ENCODE data around the gene GRIP2.

Gene GRIP2

DNA sequence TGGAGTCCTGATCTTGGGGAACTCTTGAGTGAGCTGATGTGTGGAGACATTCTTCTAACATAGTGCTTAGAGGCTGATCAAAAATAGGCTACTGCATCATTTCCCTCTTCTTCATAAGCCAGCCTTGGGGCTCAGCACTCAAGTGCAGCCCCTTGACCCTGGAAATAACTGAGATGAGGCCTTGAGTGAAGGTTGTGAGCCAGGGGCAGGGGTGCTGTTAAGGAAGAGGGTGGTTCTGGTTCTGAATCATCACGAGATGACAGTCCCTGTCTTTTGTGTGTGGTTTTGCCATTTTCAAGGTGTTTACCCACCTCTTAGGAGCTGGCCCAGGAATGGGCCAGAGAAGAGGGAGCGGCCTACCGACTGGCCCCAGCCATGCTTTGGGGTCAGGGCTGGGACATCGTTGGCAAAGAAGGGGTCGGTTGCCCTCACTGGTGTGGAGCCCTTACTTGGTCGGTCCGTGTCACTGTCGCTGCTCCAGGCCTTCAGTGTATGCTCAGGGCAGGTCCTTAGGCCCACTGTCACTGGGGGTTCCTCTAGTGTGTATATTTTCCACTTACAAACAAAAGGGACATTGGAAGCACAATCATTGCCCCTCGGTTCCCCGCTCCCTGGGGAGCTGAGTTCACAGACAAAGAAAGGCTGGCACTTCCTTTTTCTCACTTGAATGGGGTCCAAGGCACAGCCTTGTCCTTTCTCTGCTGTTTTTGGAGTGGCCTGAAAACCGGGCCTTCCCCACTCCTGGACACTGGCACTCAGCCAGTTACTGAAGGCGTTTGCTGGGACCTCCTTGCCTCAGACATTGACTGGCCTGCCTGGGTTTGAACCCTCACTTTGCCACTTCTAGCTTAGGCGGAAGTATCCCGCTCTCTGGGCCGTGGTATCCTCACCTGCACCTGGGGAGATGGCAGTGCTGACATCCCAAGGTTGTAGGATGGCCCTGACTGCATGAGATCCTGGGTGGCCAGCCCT lies 91.1 kb downstream of the GRIP2 start:
- no peak for DNase-seq

- DNase-seq = no peak
Observed at GRCh38 chr3:14448063-14448462, 92.1 kb downstream of the GRIP2 start.

GRCh38 chr3:14446988-14447570 lies 93.1 kb downstream of the GRIP2 start:
- no peak for DNase-seq

GRCh38 chr3:14445773-14446172 lies 94.4 kb downstream of the GRIP2 start:
- no peak for DNase-seq

GRCh38 chr3:14444380-14444779 lies 95.8 kb downstream of the GRIP2 start:
- DNase-seq = no peak

DNA sequence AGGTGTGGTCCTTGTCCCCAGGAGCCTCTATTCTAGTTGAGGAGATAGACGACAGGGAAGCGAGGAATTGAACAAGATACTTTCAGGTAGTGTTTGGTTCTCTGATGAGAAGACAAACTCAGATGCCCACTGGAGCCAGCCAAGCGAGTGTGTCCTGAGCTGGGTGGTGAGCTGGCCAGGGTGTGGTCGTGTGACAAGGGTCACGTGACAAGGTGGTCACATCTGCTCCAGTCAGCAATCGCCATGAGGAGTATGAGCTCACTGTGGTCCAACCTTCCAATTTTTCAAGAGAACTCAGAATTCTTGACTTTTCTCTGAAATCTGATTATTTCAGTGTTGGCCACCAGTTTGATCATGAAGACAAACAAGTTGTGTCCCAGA lies 98.2 kb downstream of the GRIP2 start:
- DNase-seq = no peak

DNA sequence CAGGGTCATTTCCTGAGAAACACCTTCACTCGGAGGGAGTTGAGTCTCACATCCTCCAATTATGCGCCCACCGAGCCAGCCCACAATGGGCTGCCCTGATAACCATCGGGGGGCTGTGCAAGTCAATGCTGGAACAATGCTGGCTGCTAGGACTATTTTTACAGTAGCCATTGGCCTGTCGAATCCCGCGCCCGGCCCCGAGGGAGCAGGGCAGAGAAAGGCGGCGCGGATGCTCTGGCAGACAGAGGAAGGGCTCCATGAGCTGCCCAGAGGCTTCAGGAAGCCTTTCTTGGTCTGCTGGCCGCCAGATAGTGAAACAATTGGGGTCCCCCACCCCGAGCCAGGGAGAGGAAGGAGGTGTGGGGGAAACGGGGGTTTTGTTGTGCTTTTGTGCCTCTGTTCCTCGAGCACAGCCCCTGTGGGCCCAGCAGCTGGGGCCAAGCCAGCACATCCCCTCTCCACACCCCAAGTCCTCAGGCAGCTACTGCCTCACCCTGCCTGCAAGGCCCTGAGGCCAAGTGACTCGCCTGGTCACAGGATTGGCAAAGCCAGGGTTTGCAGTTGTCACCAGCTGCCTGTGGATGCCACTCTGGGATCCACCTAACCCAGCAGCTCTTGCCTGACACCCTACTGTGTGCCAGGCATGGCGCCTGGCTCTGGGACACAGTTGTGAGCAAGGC lies 98.8 kb downstream of the GRIP2 start:
- no peak for DNase-seq

DNA sequence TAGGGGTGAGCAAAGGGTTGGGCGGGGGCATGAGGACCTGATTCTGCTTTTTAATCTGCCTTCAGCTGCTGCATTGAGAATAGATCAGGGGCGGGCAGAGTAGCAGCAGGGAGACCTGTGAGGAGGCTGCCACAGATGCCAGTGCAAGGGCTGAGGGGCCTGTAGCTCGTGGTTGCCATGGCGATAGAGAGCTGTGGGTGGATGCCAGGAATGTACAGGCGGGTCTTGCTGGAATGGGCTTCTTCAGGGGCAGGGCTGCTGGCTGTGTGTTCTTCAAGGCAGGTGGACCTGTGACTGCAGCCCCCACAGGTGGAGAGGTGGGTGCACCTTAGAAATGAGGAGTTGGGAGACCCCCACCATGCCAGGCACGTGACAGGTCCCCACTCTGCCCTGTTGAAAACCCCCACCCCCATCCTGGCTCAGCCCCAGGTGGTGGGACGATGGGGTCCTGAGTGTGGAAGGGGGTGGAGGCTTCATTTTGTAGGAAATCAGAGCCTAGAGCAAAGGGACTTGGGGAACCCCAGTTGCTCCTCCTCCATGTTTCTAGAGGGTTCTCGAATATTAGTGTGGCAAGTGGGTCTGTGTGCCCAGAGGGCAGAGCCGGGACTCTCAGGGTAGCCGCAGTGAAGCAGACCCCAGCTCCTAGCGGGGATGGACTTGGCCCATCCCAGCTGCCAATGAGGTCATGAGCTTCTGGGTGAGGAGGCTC lies 99.5 kb downstream of the GRIP2 start:
- DNase-seq = peak; percentile 70 to 76

- DNase-seq = no peak
Observed at GRCh38 chr3:14440168-14440518, 100.0 kb downstream of the GRIP2 start.

- peak in 1 of 2 experiments; percentile 53 for DNase-seq
Observed at GRCh38 chr3:14439501-14440167, 100.5 kb downstream of the GRIP2 start.

Measured in NCI-H524 (cell line).